Nephron progenitor cell (in vitro differentiated cells): ENCODE results near the gene PAPSS2.
A peak's percentile ranks its signal among the peaks of the same experiment; 100 is the strongest.

Experiments used
- DNase-seq: peaks from one replicate; pipeline ENCODE4 v3.0.0; 2021
- H3K27ac Mint-ChIP-seq: 2 replicates; pipeline ENCODE4 v1.8.0; 2021; ENCODE audit warnings: mild to moderate bottlenecking, moderate library complexity, mixed read lengths
- H3K27me3 Mint-ChIP-seq: 2 replicates; pipeline ENCODE4 v1.8.0; 2021; ENCODE audit warnings: mild to moderate bottlenecking, low read depth, mixed read lengths; ENCODE audit not compliant: poor library complexity
- H3K36me3 Mint-ChIP-seq: 2 replicates; pipeline ENCODE4 v1.8.0; 2021; ENCODE audit warnings: low read depth, mixed read lengths
- H3K4me1 Mint-ChIP-seq: 2 replicates; pipeline ENCODE4 v1.8.0; 2021; ENCODE audit warnings: mixed read lengths
- H3K4me3 Mint-ChIP-seq: 2 replicates; pipeline ENCODE4 v1.8.0; 2021; ENCODE audit warnings: mild to moderate bottlenecking, moderate library complexity, mixed read lengths
- H3K9me3 Mint-ChIP-seq: 2 replicates; pipeline ENCODE4 v1.8.0; 2021; ENCODE audit warnings: mild to moderate bottlenecking, moderate library complexity, mixed read lengths
- TF ChIP-seq, protein P1 (sequence below): fragments of 200-600 bp; sonication (generic); IDR thresholded peaks from 2 replicates; pipeline ENCODE4 v1.5.0; 2021; ENCODE audit warnings: antibody characterized with exemption

PAPSS2 gene

DNA sequence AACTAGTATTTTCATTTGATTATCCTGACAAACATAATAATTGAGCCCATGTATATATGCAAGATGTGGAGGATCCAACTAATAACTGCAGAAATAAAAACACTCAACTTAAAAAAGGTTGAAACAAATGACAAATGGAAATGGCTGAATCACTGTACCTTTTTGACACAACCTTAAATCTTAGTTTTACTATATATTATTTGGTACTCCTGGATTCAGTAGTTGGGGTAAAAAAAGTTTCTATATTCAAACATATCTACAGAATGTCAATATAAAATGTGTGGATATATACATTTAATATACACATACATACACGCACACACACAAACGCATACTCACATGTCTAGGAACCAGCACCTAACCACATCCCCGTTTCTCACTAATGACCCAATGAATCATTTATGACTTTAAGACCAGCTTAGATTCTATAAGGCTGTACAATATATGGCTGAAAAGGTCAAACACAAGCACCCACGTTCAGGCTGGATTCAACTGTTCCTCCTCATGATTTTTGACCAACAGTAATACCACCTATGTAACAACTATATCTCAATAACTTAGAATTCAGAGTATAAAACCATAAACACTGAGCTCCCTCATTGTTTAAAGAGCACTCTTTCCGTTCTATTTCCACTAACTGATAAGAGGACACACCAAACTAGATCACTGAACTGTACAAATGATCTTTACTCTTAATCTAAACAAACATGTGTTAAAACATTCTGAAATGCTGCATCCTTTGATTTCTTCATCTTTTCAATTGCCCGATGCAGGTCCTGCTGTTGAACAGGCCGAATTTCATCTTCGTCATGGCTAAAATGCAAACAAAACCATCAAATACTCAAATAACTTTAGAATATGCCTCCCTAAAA is 94.6 kb downstream of the PAPSS2 start:
- no peaks in the 10 kb centered on the region for H3K27me3 Mint-ChIP-seq
- H3K4me3 Mint-ChIP-seq: no peak overlapping the region
- TF ChIP-seq, protein P1, sequence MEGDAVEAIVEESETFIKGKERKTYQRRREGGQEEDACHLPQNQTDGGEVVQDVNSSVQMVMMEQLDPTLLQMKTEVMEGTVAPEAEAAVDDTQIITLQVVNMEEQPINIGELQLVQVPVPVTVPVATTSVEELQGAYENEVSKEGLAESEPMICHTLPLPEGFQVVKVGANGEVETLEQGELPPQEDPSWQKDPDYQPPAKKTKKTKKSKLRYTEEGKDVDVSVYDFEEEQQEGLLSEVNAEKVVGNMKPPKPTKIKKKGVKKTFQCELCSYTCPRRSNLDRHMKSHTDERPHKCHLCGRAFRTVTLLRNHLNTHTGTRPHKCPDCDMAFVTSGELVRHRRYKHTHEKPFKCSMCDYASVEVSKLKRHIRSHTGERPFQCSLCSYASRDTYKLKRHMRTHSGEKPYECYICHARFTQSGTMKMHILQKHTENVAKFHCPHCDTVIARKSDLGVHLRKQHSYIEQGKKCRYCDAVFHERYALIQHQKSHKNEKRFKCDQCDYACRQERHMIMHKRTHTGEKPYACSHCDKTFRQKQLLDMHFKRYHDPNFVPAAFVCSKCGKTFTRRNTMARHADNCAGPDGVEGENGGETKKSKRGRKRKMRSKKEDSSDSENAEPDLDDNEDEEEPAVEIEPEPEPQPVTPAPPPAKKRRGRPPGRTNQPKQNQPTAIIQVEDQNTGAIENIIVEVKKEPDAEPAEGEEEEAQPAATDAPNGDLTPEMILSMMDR: no peak
- DNase-seq: no peak
- no peak overlapping the region for H3K27ac Mint-ChIP-seq
- H3K4me1 Mint-ChIP-seq: no peaks in the 10 kb centered on the region
- no peaks in the 10 kb centered on the region for H3K9me3 Mint-ChIP-seq
- peaks cover 28% of the 10 kb centered on the region for H3K36me3 Mint-ChIP-seq

DNA sequence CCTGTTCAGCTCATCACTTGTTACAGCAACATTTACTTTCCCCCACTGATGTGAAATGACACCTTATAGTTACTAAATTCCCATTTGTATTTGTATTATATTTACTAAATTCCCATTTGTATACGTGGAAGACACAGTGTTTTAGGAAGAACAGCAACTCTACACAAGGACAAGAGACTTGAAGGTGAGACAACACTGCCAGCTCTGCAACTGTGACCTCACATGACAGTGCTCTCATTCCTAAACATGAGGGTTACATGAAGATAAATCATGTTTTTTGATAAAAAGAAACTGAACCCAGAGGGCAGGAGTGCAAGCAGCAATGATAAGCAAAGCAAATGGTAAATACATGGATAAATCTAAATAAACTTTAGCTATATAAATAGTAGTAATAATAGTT is 98.0 kb downstream of the PAPSS2 start:
- no peak for DNase-seq
- TF ChIP-seq, protein P1: no peak

GRCh38 chr10:87759551-87759950 is 99.9 kb downstream of the PAPSS2 start:
- H3K4me3 Mint-ChIP-seq: no peak overlapping the region
- no peak for DNase-seq
- peaks cover 17% of the 10 kb centered on the region for H3K4me1 Mint-ChIP-seq
- no peaks in the 10 kb centered on the region for H3K27me3 Mint-ChIP-seq
- TF ChIP-seq, protein P1: no peak
- H3K36me3 Mint-ChIP-seq: peaks cover 32% of the 10 kb centered on the region
- no peak overlapping the region for H3K27ac Mint-ChIP-seq
- H3K9me3 Mint-ChIP-seq: no peaks in the 10 kb centered on the region

More for the DNA sequence above, 98.0 kb downstream of the PAPSS2 start:
- Mint-ChIP-seq H3K27ac (no peak overlapping the region), H3K27me3 (no peaks in the 10 kb centered on the region), H3K9me3 (no peaks in the 10 kb centered on the region), H3K4me1 (peaks cover 7% of the 10 kb centered on the region), H3K4me3 (no peak overlapping the region), H3K36me3 (peaks cover 35% of the 10 kb centered on the region)

GRCh38 chr10:87760195-87760905 is 100.7 kb downstream of the PAPSS2 start:
- Mint-ChIP-seq H3K9me3 (no peaks in the 10 kb centered on the region), H3K4me1 (peaks cover 17% of the 10 kb centered on the region), H3K4me3 (no peak overlapping the region), H3K27me3 (no peaks in the 10 kb centered on the region), H3K36me3 (peaks cover 37% of the 10 kb centered on the region), H3K27ac (peak overlapping the region; percentile 78)
- TF ChIP-seq, protein P1: no peak
- DNase-seq: no peak

DNA sequence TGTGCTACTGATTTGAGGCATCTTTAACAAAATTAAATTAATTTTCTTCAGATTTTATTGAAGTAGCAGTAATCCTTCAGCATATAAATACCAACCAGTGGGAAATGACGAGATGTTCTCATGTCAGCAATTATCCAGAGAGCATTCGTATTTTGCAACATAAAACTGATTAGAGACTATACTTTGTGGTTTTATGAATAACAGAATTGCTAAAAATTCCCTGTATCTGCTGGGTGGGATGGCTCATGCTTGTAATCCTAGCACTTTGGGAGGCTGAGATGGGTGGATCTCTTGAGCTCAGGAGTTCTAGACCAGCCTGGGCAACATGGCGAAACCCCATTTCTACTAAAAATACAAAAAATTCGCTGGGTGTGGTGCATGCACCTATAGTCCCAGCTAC is 101.5 kb downstream of the PAPSS2 start:
- Mint-ChIP-seq H3K27me3 (no peaks in the 10 kb centered on the region), H3K36me3 (peaks cover 39% of the 10 kb centered on the region), H3K9me3 (peaks cover 4% of the 10 kb centered on the region), H3K4me3 (no peak overlapping the region), H3K27ac (no peak overlapping the region), H3K4me1 (peaks cover 17% of the 10 kb centered on the region)
- TF ChIP-seq, protein P1: no peak
- no peak for DNase-seq
